GM12878 (cell line): Measurements from ENCODE around the gene CTXND2. TPM values are rescaled to one million over a fixed set of nuclear protein-coding genes. Genes with fewer than 3 reads are reported as not detected.

ENCODE experiments used
- ATAC-seq: fragments of 200-7000 bp; cut with Tn5 transposase; 3 replicates; pipeline ENCODE4 v1.9.1; 2020; ENCODE audit warnings: mild to moderate bottlenecking, moderate library complexity
- BruUV-seq: library from RNA; stranded (reverse); fragments of 400-500 nt; replicated peaks from 2 replicates; lab custom pipeline; 2021; lab: Mats Ljungman, UMichigan
- CTCF ChIA-PET: fragments of 300-600 bp; sonication (Branson Sonifier 250); formaldehyde crosslinking; extraction: SDS; loops from one replicate; lab custom pipeline; 2021; ENCODE audit warnings: inconsistent platforms; lab: Yijun Ruan, JAX
- POLR2A ChIA-PET: fragments of 350-600 bp; formaldehyde crosslinking; extraction: SDS; loops from one replicate; lab custom pipeline; 2021; ENCODE audit warnings: inconsistent platforms; lab: Charles Lee
- RAD21 ChIA-PET: fragments of 300-600 bp; sonication (Branson Sonifier 250); formaldehyde crosslinking; loops from one replicate; lab custom pipeline; 2023; ENCODE audit warnings: antibody characterized with exemption; ENCODE audit not compliant: unreplicated experiment; lab: Charles Lee
- SMC1A ChIA-PET: fragments of 300-600 bp; sonication (Branson Sonifier 250); formaldehyde crosslinking; loops from one replicate; lab custom pipeline; 2023; ENCODE audit not compliant: unreplicated experiment, uncharacterized antibody; lab: Charles Lee
- DNase-seq: peaks from one replicate; pipeline ENCODE4 v3.0.0-alpha.2; 2011; ENCODE audit warnings: low read depth, low spot score
- FAIRE-seq: peaks from 3 replicates; lab custom pipeline; 2011; peaks lifted over from hg19 to GRCh38; lab: Jason Lieb, UNC
- H2AFZ ChIP-seq: 2 replicates; pipeline ENCODE4 v1.6.0; 2011; ENCODE audit warnings: low read depth, low read length, control low read depth; ENCODE audit not compliant: control insufficient read depth
- H3K27ac ChIP-seq: 2 replicates; pipeline ENCODE4 v1.5.1; 2011; ENCODE audit warnings: control low read depth; ENCODE audit not compliant: control insufficient read depth, insufficient read depth
- H3K27me3 ChIP-seq, 2 experiments: replicated peaks in 1 of 2; 2 replicates each; pipeline versions ENCODE4 v1.6.0 to v1.6.1; 2011; ENCODE audit warnings: low read length in 1 of 2; ENCODE audit not compliant: control insufficient read depth in 2 of 2, insufficient read depth in 2 of 2
- H3K36me3 ChIP-seq, 2 experiments: 2 replicates each; pipeline ENCODE4 v1.5.1; 2011; ENCODE audit warnings: low read length in 1 of 2; ENCODE audit not compliant: control insufficient read depth in 2 of 2, insufficient read depth in 2 of 2
- H3K4me1 ChIP-seq: 2 replicates; pipeline ENCODE4 v1.6.1; 2011; ENCODE audit warnings: mild to moderate bottlenecking, low read length, moderate library complexity, mixed read lengths; ENCODE audit not compliant: control insufficient read depth, insufficient read depth
- H3K4me2 ChIP-seq: 2 replicates; pipeline ENCODE4 v1.6.0; 2011; ENCODE audit warnings: control low read depth; ENCODE audit not compliant: control insufficient read depth, insufficient read depth
- H3K4me3 ChIP-seq: fragments of 200-600 bp; sonication (generic); 2 replicates; pipeline ENCODE4 v1.5.1; 2016
- H3K79me2 ChIP-seq: 2 replicates; pipeline ENCODE4 v1.6.0; 2011; ENCODE audit warnings: low read length; ENCODE audit not compliant: control insufficient read depth, insufficient read depth
- H3K9ac ChIP-seq: 2 replicates; pipeline ENCODE4 v1.8.0; 2011; ENCODE audit warnings: low read length, control low read depth, mixed read lengths; ENCODE audit not compliant: control insufficient read depth, insufficient read depth
- H3K9me3 ChIP-seq: replicated peaks from 3 replicates; pipeline ENCODE4 v1.5.1; 2011; ENCODE audit warnings: mild to moderate bottlenecking, low read length; ENCODE audit not compliant: control insufficient read depth, insufficient read depth
- H4K20me1 ChIP-seq: 2 replicates; pipeline ENCODE4 v1.6.0; 2011; ENCODE audit not compliant: control insufficient read depth, insufficient read depth
- BACH1 ChIP-seq: fragments of 450-650 bp; IDR thresholded peaks from 2 replicates; pipeline ENCODE4 v1.6.1; 2017; ENCODE audit warnings: mild to moderate bottlenecking, borderline replicate concordance
- BRCA1 ChIP-seq: IDR thresholded peaks from 2 replicates; pipeline ENCODE4 v1.6.1; 2011; ENCODE audit warnings: low read depth, low read length, improper control_type of control experiment
- GABPA ChIP-seq: IDR thresholded peaks from 2 replicates; pipeline ENCODE4 v1.6.1; 2014; ENCODE audit warnings: antibody characterized with exemption, low read depth, mild to moderate bottlenecking, inconsistent platforms
- HDAC6 ChIP-seq: fragments of 200-600 bp; sonication (generic); IDR thresholded peaks from one replicate; pipeline ENCODE4 v1.8.0; 2017; ENCODE audit warnings: antibody characterized with exemption; ENCODE audit not compliant: unreplicated experiment
- IKZF1 ChIP-seq: fragments of 450-650 bp; conservative IDR thresholded peaks from 2 replicates; pipeline ENCODE4 v1.6.1; 2017; ENCODE audit warnings: antibody characterized with exemption, mild to moderate bottlenecking
- RELB ChIP-seq: fragments of 450-650 bp; IDR thresholded peaks from 2 replicates; pipeline ENCODE4 v1.6.1; 2017; ENCODE audit warnings: low read depth, mild to moderate bottlenecking, moderate library complexity
- SUZ12 ChIP-seq: fragments of 200-600 bp; sonication (generic); IDR thresholded peaks from one replicate; pipeline ENCODE4 v1.6.1; 2018; ENCODE audit warnings: antibody characterized with exemption, mild to moderate bottlenecking; ENCODE audit not compliant: unreplicated experiment
- ZSCAN29 ChIP-seq: fragments of 450-650 bp; IDR thresholded peaks from 2 replicates; pipeline ENCODE4 v1.6.1; 2017; ENCODE audit warnings: mild to moderate bottlenecking, moderate library complexity
- WGBS: methylation state at CpG from one replicate; pipeline ENCODE4 v1.1.6; 2016; ENCODE audit warnings: low lambda C conversion rate; ENCODE audit not compliant: insufficient replicate concordance, insufficient coverage; ENCODE audit errors: missing lambda C conversion rate; 5-methylcytosine and 5-hydroxymethylcytosine counted together
- in situ Hi-C: fragments of 300-500 bp; cut with MboI; formaldehyde crosslinking; loops from 9 replicates; pipeline ENCODE4 v1.14.3; 2018; ENCODE audit warnings: mixed read lengths
- intact Hi-C: fragments of 100-400 bp; cut with micrococcal nuclease; formaldehyde crosslinking; loops from one replicate; pipeline ENCODE4 v1.14.2; 2022; ENCODE audit not compliant: unreplicated experiment
- polyA plus RNA-seq, 11 experiments: library from polyadenylated mRNA; depleted of rRNA in 4 of 11; unstranded in 6 of 11; stranded (reverse) in 5 of 11; fragments of >200 nt; fragmentation: Nextera tagmentation in 4 of 11; fragmentation: Illumina TruSeq in 1 of 11; extraction: Ambion mirVana in 4 of 11; extraction: Trizol in 1 of 11; gene quantifications; 1 replicate in 1 of 11; 2 replicates in 10 of 11; pipeline versions ENCODE4 v1.2.1 to v1.2.3, GENCODE V29; 2011 to 2016; ENCODE audit warnings: inconsistent platforms in 2 of 11, missing spikeins in 2 of 11, low read depth in 1 of 11
- total RNA-seq, 4 experiments: library from RNA; depleted of rRNA in 3 of 4; stranded (reverse); fragments of >200 nt in 3 of 4; fragmentation: Illumina TruSeq in 1 of 4; extraction: Trizol in 1 of 4; gene quantifications; 2 replicates each; pipeline versions ENCODE4 v1.2.1 to v1.2.3, GENCODE V29; 2013 to 2021
- TF ChIP-seq, protein P1 (sequence below): fragments of 450-650 bp; IDR thresholded peaks from 2 replicates; pipeline ENCODE4 v1.6.1; 2016; ENCODE audit warnings: mild to moderate bottlenecking
- TF ChIP-seq, protein P2 (sequence below): fragments of 450-650 bp; formaldehyde crosslinking; IDR thresholded peaks from 2 replicates; pipeline ENCODE4 v1.4.0; 2022; ENCODE audit warnings: mild to moderate bottlenecking, moderate library complexity
- TF ChIP-seq, protein P3 (sequence below): fragments of 150-350 bp; IDR thresholded peaks from 2 replicates; pipeline ENCODE4 v1.6.1; 2016; ENCODE audit warnings: low read depth, low read length

Gene CTXND2
- total and polyA plus RNA-seq, 10 of the 15 experiments (the other 5 are each of a cell fraction or from before 2014, with no cell fraction given): not detected

- no peak for ATAC-seq
- ChIA-PET CTCF (interaction anchor here (1.8 to 2.7 kb wide), 2 partner anchors 19 to 28 kb away, joined by 5 to 9 read pairs; no protein-coding TSS in a partner anchor), SMC1A (no interaction called here), POLR2A (interaction anchor here (1.0 kb wide), 1 partner anchor 17 kb away, joined by 3 read pairs; no protein-coding TSS in a partner anchor), RAD21 (no interaction called here)
- Histone ChIP-seq H3K27ac (no peak overlapping the region), H3K9ac (no peak overlapping the region), H3K36me3 (no peaks in the 10 kb centered on the region), H3K4me2 (no peak overlapping the region), H2AFZ (no peak overlapping the region), H3K4me3 (no peak overlapping the region), H3K27me3 (no peaks in the 10 kb centered on the region), H4K20me1 (no peaks in the 10 kb centered on the region), H3K4me1 (peaks cover 14% of the 10 kb centered on the region), H3K79me2 (no peaks in the 10 kb centered on the region), H3K9me3 (no peaks in the 10 kb centered on the region)
- in situ Hi-C loops: no loop called here
- intact Hi-C loops: no loop called here
- FAIRE-seq: no peak
- DNase-seq: no peak
- no peak for TF ChIP-seq BACH1
- TF ChIP-seq, protein P1, sequence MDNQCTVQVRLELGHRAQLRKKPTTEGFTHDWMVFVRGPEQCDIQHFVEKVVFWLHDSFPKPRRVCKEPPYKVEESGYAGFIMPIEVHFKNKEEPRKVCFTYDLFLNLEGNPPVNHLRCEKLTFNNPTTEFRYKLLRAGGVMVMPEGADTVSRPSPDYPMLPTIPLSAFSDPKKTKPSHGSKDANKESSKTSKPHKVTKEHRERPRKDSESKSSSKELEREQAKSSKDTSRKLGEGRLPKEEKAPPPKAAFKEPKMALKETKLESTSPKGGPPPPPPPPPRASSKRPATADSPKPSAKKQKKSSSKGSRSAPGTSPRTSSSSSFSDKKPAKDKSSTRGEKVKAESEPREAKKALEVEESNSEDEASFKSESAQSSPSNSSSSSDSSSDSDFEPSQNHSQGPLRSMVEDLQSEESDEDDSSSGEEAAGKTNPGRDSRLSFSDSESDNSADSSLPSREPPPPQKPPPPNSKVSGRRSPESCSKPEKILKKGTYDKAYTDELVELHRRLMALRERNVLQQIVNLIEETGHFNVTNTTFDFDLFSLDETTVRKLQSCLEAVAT: no peak
- no peak for TF ChIP-seq ZSCAN29
- no peak for TF ChIP-seq GABPA
- no peak for TF ChIP-seq HDAC6
- TF ChIP-seq, protein P2, sequence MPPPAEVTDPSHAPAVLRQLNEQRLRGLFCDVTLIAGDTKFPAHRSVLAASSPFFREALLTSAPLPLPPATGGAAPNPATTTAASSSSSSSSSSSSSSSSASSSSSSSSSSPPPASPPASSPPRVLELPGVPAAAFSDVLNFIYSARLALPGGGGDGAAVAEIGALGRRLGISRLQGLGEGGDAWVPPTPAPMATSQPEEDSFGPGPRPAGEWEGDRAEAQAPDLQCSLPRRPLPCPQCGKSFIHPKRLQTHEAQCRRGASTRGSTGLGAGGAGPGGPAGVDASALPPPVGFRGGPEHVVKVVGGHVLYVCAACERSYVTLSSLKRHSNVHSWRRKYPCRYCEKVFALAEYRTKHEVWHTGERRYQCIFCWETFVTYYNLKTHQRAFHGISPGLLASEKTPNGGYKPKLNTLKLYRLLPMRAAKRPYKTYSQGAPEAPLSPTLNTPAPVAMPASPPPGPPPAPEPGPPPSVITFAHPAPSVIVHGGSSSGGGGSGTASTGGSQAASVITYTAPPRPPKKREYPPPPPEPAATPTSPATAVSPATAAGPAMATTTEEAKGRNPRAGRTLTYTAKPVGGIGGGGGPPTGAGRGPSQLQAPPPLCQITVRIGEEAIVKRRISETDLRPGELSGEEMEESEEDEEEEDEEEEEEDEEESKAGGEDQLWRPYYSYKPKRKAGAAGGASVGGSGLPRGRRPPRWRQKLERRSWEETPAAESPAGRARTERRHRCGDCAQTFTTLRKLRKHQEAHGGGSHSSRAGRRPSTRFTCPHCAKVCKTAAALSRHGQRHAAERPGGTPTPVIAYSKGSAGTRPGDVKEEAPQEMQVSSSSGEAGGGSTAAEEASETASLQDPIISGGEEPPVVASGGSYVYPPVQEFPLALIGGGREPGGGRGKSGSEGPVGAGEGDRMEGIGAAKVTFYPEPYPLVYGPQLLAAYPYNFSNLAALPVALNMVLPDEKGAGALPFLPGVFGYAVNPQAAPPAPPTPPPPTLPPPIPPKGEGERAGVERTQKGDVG (CRISPR knock-in tag): no peak
- TF ChIP-seq SUZ12: no peak
- no peak for TF ChIP-seq BRCA1
- TF ChIP-seq, protein P3, sequence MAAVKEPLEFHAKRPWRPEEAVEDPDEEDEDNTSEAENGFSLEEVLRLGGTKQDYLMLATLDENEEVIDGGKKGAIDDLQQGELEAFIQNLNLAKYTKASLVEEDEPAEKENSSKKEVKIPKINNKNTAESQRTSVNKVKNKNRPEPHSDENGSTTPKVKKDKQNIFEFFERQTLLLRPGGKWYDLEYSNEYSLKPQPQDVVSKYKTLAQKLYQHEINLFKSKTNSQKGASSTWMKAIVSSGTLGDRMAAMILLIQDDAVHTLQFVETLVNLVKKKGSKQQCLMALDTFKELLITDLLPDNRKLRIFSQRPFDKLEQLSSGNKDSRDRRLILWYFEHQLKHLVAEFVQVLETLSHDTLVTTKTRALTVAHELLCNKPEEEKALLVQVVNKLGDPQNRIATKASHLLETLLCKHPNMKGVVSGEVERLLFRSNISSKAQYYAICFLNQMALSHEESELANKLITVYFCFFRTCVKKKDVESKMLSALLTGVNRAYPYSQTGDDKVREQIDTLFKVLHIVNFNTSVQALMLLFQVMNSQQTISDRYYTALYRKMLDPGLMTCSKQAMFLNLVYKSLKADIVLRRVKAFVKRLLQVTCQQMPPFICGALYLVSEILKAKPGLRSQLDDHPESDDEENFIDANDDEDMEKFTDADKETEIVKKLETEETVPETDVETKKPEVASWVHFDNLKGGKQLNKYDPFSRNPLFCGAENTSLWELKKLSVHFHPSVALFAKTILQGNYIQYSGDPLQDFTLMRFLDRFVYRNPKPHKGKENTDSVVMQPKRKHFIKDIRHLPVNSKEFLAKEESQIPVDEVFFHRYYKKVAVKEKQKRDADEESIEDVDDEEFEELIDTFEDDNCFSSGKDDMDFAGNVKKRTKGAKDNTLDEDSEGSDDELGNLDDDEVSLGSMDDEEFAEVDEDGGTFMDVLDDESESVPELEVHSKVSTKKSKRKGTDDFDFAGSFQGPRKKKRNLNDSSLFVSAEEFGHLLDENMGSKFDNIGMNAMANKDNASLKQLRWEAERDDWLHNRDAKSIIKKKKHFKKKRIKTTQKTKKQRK: no peak
- TF ChIP-seq IKZF1: no peak
- no peak for TF ChIP-seq RELB
- 69% methylated on average over 3 of the region's 3 CpGs for WGBS
- BruUV-seq: no TSS peak
These were observed 6.5 kb downstream of the CTXND2 start for GRCh38 chr1:150893336-150893913.
